GM18505 (cell line): ENCODE data around the gene CXCR4.

ENCODE experiments used
- ATAC-seq: cut with Tn5 transposase; IDR thresholded peaks from one replicate; pipeline ENCODE4 v1.9.1; 2021; ENCODE audit not compliant: unreplicated experiment
- POLR2A ChIP-seq: IDR thresholded peaks from 4 replicates; pipeline ENCODE4 v1.6.1; 2011; ENCODE audit warnings: borderline replicate concordance; ENCODE audit not compliant: insufficient read depth, insufficient read length; ENCODE audit errors: extremely low read depth

Gene CXCR4

DNA sequence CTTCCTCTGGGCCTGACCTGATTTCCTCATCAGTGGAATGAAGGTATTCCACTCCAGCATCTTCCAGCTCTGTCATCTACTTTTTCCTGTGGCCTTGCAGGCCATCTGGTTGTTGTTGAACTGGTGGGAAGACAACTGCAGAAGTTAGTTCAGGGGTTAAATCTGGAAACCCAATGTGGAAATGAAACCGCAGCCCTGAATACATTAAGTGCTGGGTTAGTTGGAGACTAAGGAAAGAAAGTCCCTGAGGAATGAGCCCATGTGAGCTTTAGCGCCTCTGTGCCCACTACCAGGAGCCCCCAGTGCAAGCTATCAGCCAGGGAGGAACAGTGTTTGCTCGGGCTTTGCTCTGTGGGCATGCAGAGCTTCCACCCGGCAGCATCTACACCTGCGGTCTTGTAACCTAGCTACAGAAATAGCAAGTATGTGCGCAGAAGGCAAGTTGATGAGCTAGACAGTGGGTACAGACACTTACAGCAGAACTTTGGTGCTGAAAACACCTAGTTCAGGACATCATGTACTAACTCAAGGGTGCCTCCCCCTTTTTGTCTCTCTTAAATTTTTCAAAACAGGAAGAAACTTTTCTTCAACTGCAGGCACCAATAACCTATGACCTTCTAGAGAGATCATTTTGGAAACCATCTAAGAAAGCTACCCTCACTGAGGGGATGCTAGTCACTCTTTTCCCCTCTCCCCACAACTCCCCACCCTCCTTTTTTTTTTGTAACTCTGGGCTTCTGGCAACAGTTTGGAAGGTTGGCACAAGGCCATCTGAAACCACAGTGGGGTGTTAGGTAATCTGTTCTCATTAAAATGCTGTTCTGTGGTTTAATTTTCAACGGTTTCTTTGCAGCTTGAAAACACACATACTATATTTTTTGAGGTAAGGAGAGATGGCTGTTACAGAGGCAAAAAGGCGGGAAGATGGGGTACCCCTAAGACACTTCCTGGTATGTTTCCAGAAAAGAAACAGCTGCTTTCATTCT, 18.3 kb upstream of the CXCR4 start:
- no peak for TF ChIP-seq POLR2A
- ATAC-seq, result peak; percentile 50

DNA sequence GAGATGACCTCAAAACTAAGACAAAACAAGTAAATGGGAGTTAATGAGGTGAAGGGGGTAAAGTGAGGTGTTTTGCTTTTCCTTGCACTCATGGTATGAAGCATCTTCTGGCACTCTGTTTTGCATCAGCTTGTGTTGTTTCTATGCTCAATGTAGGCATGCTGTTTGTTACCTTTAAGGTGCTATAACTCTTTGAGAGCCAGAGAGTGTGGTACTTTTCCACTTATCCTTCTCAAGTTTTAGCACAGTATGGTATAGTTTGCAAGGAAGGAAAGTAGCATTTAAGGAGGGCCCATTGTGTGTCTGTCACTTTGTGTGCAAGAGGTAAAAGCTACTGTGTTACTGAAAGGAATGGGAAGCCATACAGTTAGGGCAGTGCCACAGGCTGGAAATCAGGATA, 17.5 kb upstream of the CXCR4 start:
- ATAC-seq, result no peak
- TF ChIP-seq POLR2A, result no peak

DNA sequence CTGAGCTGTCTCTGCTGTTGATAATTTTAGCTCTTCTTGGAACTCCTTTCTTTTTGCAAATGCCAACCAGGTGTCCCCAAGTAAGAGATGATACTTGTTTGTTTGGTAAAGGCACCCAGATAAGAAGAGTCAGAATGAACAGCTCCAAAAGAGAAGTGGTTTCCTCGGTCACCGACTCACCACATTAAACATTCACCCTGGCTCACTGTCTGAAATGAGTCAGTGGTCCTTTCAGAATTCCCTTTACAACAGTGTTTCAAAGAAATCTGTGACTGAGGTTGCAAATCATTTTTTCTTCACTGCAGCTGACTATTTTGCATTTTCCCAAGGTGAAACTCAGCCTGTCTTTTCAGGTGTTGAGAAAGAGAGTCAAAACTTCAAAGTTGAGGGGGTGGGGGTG, 16.2 kb upstream of the CXCR4 start:
- TF ChIP-seq POLR2A, result no peak
- ATAC-seq, result no peak

DNA sequence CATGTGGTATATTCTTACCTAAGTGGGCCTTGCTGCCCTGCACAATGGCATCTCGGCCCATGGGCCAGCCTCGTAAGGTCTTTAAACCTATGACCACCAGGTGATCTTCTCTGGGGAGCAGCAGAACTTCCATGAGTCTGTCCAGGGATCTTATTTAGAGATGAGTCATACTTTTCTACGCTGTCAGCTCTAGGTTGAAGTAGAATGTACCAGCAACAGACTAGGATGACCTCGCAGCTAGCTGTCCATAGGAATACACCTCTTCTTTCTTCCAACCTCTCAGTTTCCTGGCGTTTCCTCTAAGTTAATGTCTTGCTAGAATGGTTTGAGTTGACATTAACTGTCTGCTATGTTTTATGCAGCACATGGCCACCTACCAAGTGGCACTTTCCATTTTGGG, 15.6 kb upstream of the CXCR4 start:
- TF ChIP-seq POLR2A, result no peak
- ATAC-seq, result no peak

DNA sequence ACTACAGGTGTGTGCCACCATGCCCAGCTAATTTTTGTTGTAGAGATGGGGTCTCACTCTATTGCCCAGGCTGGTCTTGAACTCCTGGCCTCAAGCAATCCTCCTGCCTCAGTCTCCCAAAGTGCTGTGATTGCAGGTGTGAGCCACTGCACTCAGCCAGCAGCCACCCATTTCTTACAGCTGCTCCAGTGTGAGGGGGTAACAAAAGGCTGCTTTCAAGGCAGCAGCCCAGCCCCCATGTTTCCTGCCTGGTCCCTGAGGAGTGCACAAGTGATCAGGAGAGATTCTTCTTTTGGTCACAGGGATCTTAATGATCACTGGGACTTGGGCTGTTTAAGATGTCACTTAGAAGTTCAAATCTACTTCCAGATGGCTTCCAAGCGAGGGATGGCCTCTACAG, 15.2 kb upstream of the CXCR4 start:
- no peak for TF ChIP-seq POLR2A
- ATAC-seq, result no peak

DNA sequence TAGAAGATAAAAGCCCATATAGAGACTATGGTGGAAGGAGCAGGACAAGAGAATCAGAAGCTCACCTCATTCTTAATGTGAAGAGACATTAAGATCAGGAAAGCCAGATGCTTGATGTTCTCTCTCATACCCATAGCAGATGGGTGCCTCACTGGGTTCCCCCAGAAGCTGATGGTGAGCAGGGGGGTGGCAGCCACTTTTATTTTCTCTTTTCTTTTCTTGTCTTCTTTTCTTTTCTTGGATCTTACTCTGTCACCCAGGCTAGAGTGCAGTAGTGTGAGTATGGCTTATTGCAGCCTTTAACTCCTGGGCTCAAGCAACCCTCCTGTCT, 14.8 kb upstream of the CXCR4 start:
- TF ChIP-seq POLR2A, result no peak
- ATAC-seq, result no peak

DNA sequence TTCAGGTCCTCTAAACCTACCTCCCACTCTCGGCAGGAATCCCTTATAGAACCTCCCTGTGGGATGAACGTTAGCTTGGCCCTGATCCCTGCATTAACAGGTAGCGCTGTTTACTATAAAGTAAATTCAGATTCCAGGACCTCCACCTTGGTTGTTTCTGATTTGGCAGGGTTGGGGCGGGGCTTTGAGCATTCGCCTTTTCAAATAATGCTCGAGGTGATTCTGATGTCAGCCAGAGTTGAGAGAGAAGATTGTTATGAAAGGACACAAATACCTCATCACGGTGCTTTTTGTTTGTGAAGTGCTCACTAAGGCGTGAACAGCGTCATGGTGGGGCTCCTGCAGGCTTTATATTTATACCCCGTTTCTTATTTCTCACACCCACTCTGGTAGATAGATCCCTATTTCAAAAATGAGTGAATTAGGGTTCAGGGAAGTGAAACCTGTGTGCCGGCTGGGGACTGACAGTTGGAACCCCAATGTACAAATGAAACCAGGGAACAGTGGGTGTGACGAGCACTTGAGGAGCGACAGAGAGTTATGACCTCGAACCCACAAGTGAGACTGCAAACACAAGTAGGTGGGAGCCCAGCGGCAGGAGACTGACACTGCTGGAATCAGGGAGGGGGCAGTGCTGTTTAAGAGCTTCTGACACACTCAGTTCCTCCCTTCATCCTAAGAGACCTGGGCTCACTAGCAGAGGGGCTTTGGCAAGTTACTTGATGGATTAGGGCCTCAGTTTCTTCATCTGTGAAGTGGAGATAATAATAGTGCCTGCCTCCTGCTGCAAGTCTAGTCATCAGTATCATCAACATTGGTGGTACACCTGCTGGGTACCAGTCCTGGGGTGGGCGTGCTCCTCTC, 14.2 kb upstream of the CXCR4 start:
- ATAC-seq, result peak; percentile 80
- no peak for TF ChIP-seq POLR2A

DNA sequence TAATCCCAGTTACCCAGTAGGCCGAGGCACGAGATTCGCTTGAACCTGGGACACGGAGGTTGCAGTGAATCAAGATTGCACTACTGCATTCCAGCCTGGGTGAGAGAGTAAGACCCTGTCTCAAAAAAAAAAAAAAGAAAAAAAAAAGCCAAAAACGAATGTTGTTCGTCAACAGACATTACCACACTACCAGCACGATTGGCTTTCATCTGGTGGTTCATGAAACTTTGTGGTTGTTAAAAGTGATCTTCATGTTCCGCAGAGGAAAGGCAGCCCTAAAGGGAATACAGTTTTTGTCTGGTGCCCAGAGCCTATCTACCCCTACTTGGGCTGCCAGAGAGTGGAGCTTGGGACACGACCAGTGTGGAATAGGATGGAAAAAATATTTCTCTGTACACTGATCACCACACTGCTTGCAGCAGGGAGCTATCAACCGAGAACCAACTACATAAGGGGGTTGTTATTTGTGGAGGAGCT, 13.6 kb upstream of the CXCR4 start:
- ATAC-seq, result peak; percentile 5
- no peak for TF ChIP-seq POLR2A

DNA sequence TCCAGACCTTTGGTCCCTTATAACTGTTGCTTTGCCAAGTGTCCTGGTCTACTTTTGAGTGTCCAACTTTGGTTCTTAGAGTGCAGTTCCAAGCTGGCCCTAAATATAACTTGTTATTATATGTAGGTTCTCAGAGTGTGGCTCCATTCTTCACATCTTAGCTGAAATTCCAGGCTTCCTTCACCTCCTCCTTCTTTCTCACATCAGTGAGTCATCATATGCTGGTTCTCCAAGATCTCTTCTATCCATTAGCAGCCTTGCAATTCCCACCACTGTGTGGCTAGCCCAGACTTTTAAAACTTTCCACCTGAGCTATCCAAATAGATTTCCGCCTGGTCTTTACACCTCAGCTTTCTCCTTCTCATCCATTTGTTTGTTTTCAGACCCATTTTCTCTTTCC, 12.6 kb upstream of the CXCR4 start:
- ATAC-seq, result no peak
- no peak for TF ChIP-seq POLR2A

DNA sequence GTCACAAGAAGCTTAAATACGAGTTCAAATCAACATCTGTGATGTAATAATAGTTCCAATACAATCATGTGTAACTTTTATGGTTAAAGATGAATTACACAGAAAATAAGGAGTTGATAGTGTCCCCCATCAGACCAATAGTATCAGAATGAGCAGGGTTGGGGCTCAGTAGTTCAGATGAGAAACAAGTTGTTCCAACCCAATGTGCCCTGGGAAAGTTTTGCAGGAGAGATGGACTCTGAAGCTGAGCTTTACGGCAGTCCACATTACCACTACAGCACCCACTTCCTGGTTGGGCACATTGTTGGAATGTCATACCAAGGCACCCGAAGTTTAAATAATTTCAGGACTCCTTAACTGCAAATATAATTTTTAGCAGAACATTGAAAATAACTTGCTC, 12.1 kb upstream of the CXCR4 start:
- TF ChIP-seq POLR2A, result no peak
- no peak for ATAC-seq

DNA sequence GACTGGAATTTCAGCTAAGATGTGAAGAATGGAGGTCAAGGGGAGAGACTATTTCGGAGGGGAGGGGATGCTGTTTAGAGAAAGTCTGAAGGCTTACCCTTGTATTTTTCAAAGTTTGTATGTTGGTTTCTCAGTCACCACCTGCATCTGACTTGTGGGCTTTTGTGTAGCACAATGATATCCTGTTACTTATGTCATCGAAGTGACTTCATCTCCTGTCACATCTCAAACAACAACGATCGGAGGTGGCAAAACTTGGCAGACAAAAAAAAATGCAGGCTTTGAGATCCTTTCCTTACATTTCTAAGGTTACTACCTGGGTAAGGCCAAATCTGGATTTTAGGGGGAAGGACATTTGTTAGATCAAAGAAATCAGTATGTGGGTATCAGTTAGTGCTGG, 11.7 kb upstream of the CXCR4 start:
- ATAC-seq, result no peak
- no peak for TF ChIP-seq POLR2A

DNA sequence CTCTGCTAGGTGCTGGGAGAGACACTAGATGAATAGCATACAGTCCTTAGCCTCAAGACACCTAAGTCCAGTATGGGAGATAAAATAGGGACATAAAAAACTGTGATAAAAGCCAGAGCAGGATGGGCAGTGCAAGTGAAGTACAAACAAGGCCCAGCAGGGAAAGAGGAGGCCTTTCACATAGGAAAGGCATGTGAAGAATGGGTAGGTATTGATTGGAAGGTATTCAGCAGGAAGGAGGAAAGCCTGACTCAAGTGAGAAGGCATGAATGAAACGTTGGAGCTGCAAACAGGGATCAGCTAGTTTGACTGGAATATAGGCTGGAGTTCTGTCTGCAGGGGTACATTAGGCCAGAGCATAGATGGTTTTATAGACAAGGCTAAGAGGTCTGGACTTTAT, 11.0 kb upstream of the CXCR4 start:
- no peak for TF ChIP-seq POLR2A
- no peak for ATAC-seq

DNA sequence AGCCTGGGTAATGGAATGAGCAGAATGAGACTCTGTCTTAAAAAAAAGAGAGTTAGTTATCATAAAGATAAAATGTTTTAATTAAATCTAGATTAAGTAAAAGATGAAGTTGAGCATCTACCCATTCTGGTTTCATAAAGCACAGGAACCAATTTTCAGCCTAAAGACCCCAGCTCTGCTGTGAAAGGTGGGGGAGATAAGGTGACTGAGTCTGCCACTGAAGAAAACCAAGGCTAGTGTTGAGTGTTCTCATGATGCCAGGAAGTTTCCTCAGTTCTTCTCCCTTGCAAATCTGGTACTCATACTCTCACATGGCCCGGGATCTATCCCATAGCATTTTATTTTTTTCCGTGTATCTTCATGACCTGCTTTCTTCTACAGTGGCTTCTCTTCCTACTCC, 10.4 kb upstream of the CXCR4 start:
- TF ChIP-seq POLR2A, result no peak
- no peak for ATAC-seq

DNA sequence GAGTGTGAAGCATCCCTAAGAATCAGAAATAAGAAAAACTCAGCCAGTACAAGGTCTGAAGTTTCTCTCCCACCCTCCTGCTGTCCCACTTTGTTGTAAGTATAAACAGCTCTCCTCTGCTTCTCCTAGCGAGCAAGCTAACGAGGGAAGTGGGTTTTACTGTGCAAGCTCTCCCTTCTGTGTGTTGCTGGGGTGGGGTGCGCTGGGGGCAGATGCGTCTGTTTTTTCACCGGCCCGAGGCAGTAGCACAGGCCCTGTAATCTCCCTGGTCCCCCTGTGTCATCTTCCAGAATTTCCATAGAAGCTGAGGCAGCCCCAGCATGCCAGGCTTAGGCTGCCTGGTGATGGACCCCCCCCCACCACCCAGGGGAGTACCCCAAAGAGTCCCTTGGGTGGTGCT, 9.4 kb upstream of the CXCR4 start:
- TF ChIP-seq POLR2A, result no peak

DNA sequence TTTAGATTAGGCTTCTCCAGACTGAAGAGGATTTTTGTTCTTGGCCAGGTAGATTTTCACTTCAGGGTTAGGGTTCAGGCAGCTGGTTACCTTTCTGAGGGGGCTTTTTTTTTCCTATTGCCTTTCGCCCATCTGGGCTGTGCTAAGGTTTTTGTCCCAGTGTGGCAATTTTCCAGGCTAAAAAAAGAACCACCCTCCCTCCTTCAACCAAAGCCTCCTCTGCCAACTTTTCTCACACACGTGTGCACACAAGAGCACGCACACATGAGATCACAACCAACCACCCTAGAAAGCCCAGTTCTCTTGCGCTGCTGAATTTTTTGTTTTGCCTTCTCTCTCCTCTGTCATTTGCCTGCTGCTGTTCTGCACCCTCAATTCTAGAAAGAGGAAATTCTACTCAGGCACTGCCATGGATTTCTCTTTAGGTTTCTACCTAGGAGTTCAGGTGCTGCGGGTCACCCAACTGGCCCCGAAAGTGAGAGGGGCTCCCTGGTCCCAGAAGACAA, 8.5 kb upstream of the CXCR4 start:
- TF ChIP-seq POLR2A, result no peak
- no peak for ATAC-seq

More for the DNA sequence above, 9.4 kb upstream of the CXCR4 start:
- ATAC-seq, result no peak
